ENCODE measurements around the gene APPBP2. TPM values are rescaled to one million over a fixed set of nuclear protein-coding genes. Genes with fewer than 3 reads are reported as not detected.

APPBP2 gene
- total RNA-seq, 3 donors from 2014 or later (not counting 1 experiment from before 2014, with no cell fraction given): 18.2 to 23.2 (median 23.0) TPM

DNA sequence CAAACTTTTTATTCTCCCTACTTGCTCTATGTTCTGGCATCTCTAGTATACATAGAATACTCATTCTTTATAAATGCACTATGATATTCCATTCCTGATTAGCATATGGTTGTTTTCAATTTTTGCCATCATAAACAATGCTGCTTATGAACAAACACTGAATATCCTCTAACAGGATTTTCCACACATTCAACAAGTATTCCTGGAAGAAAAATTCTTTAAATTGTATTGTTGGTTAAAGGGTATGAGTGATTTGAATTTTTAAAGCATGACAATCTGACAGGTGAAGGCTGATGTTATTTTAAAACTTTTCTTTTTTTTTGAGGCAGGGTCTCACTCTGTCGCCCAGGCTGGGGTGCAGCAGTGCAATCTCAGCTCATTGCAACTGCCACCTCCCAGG lies 11.5 kb downstream of the APPBP2 start:
- no peak overlapping the region for H3K4me3 ChIP-seq (ENCODE audit: low read length)
- intact Hi-C loops (cut with micrococcal nuclease): no loop called here
- Mint-ChIP-seq H3K36me3 (no peaks in the 10 kb centered on the region), H3K9me3 (no peaks in the 10 kb centered on the region), H3K4me1 (peaks cover 34 to 40% of the 10 kb centered on the region in 2 donors), H3K27ac (peak overlapping the region in 1 of 2 donors; percentile 42), H3K4me3 (no peak overlapping the region), H3K27me3 (ENCODE audit: low read depth in 2 of 2) (no peaks in the 10 kb centered on the region)
- ATAC-seq: no peak
- H3K27me3 ChIP-seq (ENCODE audit: control insufficient read depth, insufficient read depth, low read length): no peaks in the 10 kb centered on the region
- no peaks in the 10 kb centered on the region for H3K4me1 ChIP-seq (ENCODE audit: control insufficient read depth, insufficient read depth, low read length)
- no peak for DNase-seq
- no peak overlapping the region for H3K27ac ChIP-seq (ENCODE audit: low read length)
- no peaks in the 10 kb centered on the region for H3K9me3 ChIP-seq (ENCODE audit: control insufficient read depth, insufficient read depth, low read length)
- peaks cover 13% of the 10 kb centered on the region for H3K36me3 ChIP-seq (ENCODE audit: control insufficient read depth, insufficient read depth, low read length)
- TF ChIP-seq, protein P1, sequence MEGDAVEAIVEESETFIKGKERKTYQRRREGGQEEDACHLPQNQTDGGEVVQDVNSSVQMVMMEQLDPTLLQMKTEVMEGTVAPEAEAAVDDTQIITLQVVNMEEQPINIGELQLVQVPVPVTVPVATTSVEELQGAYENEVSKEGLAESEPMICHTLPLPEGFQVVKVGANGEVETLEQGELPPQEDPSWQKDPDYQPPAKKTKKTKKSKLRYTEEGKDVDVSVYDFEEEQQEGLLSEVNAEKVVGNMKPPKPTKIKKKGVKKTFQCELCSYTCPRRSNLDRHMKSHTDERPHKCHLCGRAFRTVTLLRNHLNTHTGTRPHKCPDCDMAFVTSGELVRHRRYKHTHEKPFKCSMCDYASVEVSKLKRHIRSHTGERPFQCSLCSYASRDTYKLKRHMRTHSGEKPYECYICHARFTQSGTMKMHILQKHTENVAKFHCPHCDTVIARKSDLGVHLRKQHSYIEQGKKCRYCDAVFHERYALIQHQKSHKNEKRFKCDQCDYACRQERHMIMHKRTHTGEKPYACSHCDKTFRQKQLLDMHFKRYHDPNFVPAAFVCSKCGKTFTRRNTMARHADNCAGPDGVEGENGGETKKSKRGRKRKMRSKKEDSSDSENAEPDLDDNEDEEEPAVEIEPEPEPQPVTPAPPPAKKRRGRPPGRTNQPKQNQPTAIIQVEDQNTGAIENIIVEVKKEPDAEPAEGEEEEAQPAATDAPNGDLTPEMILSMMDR (IDR thresholded peaks at IDR 0.05): no peak
- WGBS (ENCODE audit: insufficient coverage): 100% methylated on average over 1 of the region's 1 CpG

DNA sequence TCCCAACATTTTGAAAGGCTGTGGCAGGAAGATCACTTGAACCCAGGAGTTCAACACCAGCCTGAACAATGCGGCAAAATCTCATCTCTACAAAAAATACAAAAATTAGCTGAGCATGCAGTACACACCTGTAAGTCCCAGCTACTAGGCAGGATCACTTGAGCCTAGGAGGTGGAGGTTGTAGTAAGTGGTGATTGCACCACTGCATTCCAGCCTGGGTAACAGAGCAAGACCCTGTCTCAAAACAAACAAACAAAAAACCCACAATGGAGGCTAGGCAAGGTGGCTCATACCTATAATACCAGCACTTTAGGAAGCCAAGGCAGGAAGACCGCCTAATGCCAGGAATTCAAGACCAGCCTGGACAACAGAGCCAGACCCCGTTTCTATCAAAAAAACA lies 12.0 kb downstream of the APPBP2 start:
- ATAC-seq: no peak

DNA sequence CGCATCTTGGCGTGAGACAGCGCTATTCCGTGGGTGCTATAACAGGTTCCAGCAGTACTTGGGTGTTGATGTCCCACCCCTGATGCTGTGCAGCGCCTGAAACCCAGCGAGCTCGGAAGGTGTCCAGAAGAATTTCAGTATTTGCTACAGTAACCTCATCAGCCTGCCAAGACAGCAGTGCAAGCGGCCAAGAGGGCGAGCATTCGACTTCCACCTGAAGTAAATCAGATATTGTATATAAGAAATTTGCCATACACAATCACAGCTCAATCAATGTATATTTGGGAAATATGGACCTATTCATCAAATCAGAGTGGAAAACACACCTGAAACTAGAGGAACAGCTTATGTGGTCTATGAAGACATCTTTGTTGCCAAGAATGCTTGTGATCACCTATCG lies 13.0 kb downstream of the APPBP2 start:
- Mint-ChIP-seq H3K4me1 (peaks cover 40 to 45% of the 10 kb centered on the region in 2 donors), H3K36me3 (no peaks in the 10 kb centered on the region), H3K4me3 (no peak overlapping the region), H3K9me3 (no peaks in the 10 kb centered on the region), H3K27me3 (ENCODE audit: low read depth in 2 of 2) (no peaks in the 10 kb centered on the region), H3K27ac (no peak overlapping the region)
- intact Hi-C loops (cut with micrococcal nuclease): no loop called here
- peaks cover 11% of the 10 kb centered on the region for H3K36me3 ChIP-seq (ENCODE audit: control insufficient read depth, insufficient read depth, low read length)
- ATAC-seq (no peak), DNase-seq (no peak)
- no peak overlapping the region for H3K4me3 ChIP-seq (ENCODE audit: low read length)
- H3K27me3 ChIP-seq (ENCODE audit: control insufficient read depth, insufficient read depth, low read length): no peaks in the 10 kb centered on the region
- no peak overlapping the region for H3K27ac ChIP-seq (ENCODE audit: low read length)
- TF ChIP-seq, protein P1 (IDR thresholded peaks at IDR 0.05): no peak
- WGBS (ENCODE audit: insufficient coverage): 96% methylated on average over 8 of the region's 11 CpGs
- no peaks in the 10 kb centered on the region for H3K9me3 ChIP-seq (ENCODE audit: control insufficient read depth, insufficient read depth, low read length)
- no peaks in the 10 kb centered on the region for H3K4me1 ChIP-seq (ENCODE audit: control insufficient read depth, insufficient read depth, low read length)

More for the DNA sequence above, 12.0 kb downstream of the APPBP2 start:
- Histone ChIP-seq H3K9me3 (ENCODE audit: control insufficient read depth, insufficient read depth, low read length) (no peaks in the 10 kb centered on the region), H3K36me3 (ENCODE audit: control insufficient read depth, insufficient read depth, low read length) (peaks cover 13% of the 10 kb centered on the region), H3K4me1 (ENCODE audit: control insufficient read depth, insufficient read depth, low read length) (no peaks in the 10 kb centered on the region), H3K27ac (ENCODE audit: low read length) (no peak overlapping the region), H3K4me3 (ENCODE audit: low read length) (no peak overlapping the region), H3K27me3 (ENCODE audit: control insufficient read depth, insufficient read depth, low read length) (no peaks in the 10 kb centered on the region)
- Mint-ChIP-seq H3K36me3 (no peaks in the 10 kb centered on the region), H3K27ac (peak overlapping the region; percentile 21 to 42), H3K9me3 (no peaks in the 10 kb centered on the region), H3K27me3 (ENCODE audit: low read depth in 2 of 2) (no peaks in the 10 kb centered on the region), H3K4me1 (peaks cover 34 to 41% of the 10 kb centered on the region in 2 donors), H3K4me3 (no peak overlapping the region)
- intact Hi-C loops (cut with micrococcal nuclease): no loop called here
- 98% methylated on average over 3 of the region's 3 CpGs for whole genome bisulfite sequencing (ENCODE audit: insufficient coverage)
- DNase-seq: no peak
- TF ChIP-seq, protein P1 (IDR thresholded peaks at IDR 0.05): no peak

DNA sequence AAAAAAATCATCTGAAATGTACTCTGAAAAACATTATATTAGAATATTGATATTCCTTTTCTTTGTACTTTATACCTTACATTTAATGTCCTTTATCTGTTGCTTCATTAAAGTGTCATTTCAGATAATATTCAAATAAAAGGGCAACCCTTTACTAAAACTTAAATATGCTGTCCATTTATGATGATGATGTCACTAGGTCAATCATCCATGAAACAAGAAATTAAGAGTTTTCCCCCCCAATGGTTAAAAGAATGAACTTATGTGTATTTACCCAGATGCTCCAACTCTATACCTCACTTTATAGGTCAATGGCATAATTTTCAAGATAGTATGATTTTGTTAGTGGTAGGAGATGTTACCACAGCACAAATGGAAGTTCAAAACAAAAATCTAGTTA lies 15.3 kb downstream of the APPBP2 start:
- no peaks in the 10 kb centered on the region for H3K36me3 Mint-ChIP-seq
- H3K27me3 Mint-ChIP-seq (ENCODE audit: low read depth in 2 of 2): no peaks in the 10 kb centered on the region
- peaks cover 9% of the 10 kb centered on the region for H3K36me3 ChIP-seq (ENCODE audit: control insufficient read depth, insufficient read depth, low read length)

More for the DNA sequence above, 15.3 kb downstream of the APPBP2 start:
- Mint-ChIP-seq H3K9me3 (no peaks in the 10 kb centered on the region), H3K27ac (no peak overlapping the region), H3K4me3 (no peak overlapping the region), H3K4me1 (peaks cover 38 to 39% of the 10 kb centered on the region in 2 donors)
- ATAC-seq: no peak
- no peak overlapping the region for H3K27ac ChIP-seq (ENCODE audit: low read length)
- no peaks in the 10 kb centered on the region for H3K9me3 ChIP-seq (ENCODE audit: control insufficient read depth, insufficient read depth, low read length)
- no peak for DNase-seq
- TF ChIP-seq, protein P1 (IDR thresholded peaks at IDR 0.05): no peak
- no peaks in the 10 kb centered on the region for H3K27me3 ChIP-seq (ENCODE audit: control insufficient read depth, insufficient read depth, low read length)
- H3K4me1 ChIP-seq (ENCODE audit: control insufficient read depth, insufficient read depth, low read length): no peaks in the 10 kb centered on the region
- H3K4me3 ChIP-seq (ENCODE audit: low read length): no peak overlapping the region
- intact Hi-C loops (cut with micrococcal nuclease): no loop called here

All from natural killer cell (primary cell).